ENCODE results near the gene CISD3.

DNA sequence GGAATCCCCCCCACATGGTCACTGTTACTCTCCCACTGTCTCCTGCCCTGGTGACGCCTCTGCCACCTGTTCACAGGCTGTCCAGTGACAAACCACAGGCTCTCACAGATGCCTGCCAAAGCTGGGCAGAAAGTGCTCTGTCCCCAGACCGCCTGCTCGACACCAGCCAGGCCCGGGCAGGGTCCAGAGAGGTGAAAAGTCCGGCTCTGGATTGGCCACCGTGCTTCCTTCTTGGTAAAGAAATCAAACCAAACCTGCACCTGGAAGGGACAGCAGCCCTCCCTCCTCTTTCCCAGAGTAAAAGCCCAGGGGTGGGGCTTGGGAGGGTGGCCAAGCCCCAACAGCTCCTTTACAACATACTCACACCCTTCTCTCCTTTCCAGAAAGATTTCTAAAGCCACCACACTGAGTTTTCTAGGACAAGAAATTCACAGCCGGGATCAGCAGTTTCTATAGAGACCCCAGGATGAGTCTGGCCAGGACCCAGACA, 11.8 kb downstream of the CISD3 start:
- TF ChIP-seq, protein P1, sequence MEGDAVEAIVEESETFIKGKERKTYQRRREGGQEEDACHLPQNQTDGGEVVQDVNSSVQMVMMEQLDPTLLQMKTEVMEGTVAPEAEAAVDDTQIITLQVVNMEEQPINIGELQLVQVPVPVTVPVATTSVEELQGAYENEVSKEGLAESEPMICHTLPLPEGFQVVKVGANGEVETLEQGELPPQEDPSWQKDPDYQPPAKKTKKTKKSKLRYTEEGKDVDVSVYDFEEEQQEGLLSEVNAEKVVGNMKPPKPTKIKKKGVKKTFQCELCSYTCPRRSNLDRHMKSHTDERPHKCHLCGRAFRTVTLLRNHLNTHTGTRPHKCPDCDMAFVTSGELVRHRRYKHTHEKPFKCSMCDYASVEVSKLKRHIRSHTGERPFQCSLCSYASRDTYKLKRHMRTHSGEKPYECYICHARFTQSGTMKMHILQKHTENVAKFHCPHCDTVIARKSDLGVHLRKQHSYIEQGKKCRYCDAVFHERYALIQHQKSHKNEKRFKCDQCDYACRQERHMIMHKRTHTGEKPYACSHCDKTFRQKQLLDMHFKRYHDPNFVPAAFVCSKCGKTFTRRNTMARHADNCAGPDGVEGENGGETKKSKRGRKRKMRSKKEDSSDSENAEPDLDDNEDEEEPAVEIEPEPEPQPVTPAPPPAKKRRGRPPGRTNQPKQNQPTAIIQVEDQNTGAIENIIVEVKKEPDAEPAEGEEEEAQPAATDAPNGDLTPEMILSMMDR (conservative IDR thresholded peaks at IDR 0.05; ENCODE audit: low read depth, low read length), result no peak
- no peak for TF ChIP-seq EZH2phosphoT487 (IDR thresholded peaks at IDR 0.05; ENCODE audit: borderline replicate concordance, low read length)

Measured in PC-3 (cell line).